ENCODE measurements around the gene SLC1A4.
"Not testable (repeated sequence)": the region's sequence is repeated elsewhere in the genome, so short reads cannot be mapped to it uniquely, and the experiment has no call there.

SLC1A4 gene

DNA sequence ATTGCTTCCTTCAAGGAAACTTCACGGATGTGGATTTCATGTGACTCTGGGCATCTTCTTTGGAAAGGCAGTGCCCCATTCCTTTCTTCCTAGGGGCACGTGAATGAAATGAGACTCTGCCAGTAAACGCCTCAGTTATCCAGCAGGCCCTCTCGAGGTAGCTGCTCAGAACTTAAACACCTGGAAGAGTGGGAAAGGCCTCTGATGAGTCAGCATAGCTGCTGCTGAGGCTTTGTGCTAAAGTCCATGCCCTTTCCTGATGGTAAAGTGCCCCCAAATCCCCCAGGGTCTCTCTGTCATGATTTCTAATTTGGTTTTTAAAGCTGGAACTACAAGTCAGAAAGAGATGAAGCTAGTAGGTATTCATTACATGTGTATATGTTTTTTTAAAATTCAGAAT is 3.8 kb downstream of the SLC1A4 start:
- DNase-seq (ENCODE audit: low spot score): no peak

DNA sequence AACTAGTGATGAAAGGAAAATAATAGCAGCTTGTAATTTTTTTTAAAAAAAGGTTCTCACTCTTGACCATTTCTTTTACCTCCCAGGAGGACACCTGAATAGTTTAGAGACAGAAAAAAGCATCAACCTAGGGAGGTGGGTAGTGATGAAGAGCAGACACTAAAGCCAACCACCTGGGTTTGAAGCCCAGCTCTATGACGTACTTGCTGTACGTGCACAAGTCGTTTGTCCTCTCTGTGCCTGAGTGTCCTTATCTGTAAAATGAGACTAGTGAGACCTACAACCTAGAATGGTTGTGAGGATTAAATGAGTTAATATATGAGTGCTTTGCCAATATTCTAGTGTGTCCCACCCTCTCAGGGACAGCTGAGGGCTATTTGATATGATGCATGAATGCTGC is 5.8 kb downstream of the SLC1A4 start:
- DNase-seq (ENCODE audit: low spot score): no peak

DNA sequence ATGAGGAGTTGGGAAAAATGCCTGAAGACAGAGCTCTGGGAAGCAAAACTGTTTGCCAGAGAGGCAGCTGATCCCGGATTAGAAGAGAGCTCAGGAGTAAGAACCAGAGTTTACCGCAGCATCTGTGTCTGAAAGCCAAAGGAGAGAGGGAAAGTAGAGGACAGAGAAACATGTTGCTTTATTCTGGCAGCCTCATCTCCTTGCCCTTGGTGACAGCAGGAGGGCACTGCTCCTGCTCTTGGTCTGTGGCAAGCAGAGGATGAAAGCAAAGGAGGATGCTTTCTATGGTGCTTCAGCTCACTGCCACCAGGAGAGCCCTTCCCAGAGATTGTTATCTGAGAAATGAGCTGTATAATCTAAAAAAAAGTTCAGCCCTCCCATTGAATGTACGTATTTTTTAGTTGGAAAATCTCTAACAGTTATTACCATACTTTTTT is 7.7 kb downstream of the SLC1A4 start:
- no peak for DNase-seq (ENCODE audit: low spot score)

DNA sequence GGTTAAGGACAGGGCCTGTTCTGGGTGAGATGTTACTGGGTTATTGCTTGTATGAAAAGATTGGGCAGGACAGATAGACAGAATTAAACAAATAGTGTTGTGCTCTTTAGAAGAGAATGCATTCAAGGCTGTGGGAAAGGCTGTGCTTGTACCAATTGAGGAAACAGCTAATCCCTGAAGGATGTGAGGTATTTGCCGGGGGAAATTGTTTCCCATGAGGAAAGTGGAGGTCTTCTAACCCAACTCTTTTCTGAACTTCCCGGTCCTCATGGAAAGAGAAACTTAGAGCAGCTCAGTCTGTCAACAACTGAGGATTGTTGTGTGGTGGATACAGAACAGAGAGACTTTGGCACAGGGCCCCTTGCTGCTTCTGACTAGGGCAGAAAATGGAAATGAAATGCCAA is 9.5 kb downstream of the SLC1A4 start:
- DNase-seq (ENCODE audit: low spot score): no peak

DNA sequence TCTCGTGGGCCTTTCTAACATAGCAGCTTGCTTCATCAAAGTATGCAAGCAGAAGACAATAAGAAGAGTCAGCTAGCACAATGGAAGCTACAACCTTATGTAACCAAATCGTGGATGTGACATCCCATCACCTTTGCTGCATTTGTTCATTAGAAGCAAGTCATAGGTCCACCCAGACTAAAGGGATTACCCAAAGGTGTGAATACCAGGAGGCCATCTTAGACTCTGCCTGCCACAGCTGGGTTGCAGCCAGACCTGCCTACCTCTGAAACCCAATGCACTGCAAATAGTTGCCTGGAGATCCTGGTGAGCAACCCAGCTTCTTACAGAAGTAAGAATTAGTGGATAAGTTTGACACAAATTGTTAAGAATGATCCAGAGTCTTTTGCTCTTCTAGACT is 10.6 kb downstream of the SLC1A4 start:
- DNase-seq (ENCODE audit: low spot score): no peak

DNA sequence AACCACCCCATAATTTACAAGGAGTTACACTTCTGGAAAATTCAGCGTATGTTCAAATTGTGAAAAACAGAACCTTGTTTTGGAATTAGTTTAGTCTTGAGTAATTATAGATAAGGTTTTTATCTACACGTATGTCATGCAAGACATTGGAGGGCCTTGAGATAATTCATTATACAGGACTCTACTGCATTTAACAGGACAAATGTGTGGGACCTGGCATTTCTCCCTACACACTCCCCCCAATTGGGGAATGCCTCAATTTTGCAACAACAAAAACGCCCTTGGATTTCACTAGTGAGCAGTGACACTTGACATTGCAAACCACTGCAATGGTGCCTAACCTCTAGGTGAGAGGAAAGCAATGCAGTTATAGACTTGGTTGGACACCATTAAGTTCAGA is 11.4 kb downstream of the SLC1A4 start:
- DNase-seq (ENCODE audit: low spot score): no peak

DNA sequence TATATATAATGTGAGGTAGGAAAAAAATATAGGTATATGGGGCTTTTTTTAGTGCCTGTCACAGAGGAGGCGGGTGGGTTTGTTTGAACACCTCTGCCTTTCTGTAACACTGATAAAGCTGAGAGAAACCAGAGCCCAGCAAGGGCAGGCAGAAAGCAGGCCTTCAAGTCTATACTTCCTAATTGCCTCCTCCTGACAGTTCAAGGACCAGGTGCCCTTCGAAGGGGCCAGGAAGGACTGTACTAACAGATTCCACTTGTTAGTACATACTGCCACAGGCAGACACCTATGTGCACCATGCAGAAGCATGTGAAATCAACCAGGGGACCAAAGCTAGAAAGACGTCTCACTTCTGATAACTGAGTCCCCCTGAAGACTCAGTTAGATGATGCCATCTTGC is 13.8 kb downstream of the SLC1A4 start:
- no peak for DNase-seq (ENCODE audit: low spot score)

DNA sequence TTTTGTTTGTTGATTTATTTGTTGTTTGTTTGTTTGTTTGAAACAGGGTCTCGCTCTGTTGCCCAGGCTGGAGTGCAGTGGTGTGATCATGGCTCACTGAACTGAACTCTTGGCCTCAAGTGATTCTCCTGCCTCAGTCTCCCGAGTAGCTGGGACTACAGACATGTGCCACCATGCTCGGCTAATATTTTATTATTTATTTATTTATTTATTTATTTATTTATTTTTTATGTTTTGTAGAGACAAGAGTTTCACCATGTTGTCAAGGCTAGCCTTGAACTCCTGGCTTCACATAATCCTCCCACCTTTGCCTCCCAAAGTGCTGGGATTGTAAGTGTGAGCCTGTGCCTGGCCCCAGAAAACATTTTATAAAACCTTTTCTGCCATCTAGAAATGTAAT is 15.0 kb downstream of the SLC1A4 start:
- not testable (repeated sequence) for DNase-seq (ENCODE audit: low spot score)

DNA sequence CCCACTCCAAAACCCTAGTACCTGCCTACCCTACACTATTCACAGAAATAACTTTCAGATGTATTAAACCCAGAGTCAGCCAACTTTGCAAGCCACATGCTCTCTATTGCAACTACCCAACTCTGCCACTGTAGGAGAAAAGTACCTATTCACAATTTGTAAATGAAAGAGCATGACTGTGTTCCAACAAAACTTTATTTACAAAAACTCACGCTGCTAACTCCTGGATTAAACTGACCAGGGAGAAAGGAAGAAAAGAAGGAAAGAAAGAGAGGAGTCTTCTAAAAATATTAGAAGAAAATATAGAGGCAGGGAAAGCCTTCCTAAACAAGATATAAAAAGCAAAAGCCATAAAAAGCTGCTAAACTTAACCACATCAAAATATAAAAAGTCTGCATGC is 24.6 kb downstream of the SLC1A4 start:
- no peak for DNase-seq (ENCODE audit: low spot score)

DNA sequence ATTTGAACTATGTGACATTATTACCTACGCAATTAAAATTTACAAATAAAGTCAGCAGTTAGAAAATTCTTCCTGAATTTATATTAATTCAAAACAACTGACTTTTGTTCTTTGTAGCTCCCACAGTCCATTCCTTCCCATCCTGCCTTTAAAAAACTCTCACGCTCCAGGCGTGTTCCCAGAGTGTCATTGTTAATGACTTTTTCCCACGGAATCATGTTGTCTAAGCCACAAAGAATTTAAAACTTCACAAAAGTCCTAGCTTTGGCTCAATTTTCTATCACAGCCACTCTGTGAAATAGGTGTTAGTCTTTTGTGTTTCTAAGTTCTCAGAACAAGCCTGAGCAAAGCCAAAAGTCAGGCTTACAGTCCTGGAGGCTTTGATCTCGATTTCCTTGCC is 26.5 kb downstream of the SLC1A4 start:
- DNase-seq (ENCODE audit: low spot score): no peak

DNA sequence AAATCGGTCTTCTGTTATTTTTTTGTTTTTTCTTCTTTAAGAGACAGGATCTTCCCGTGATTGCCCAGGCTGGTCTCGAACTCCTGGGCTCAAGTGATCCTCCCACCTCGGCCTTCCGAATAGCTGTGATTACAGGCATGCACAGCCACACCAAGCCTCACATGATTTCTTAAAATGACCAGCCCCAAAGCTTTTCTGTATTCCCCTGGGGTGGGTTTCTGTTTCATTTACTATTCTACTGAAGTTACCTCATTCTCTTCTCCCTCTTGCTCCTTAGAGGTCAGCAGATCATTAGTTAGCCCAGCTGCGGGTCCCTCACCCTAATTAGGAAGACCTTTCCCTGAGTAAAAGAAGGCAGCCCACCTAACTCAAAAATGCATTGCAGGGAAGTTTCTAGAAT is 27.6 kb downstream of the SLC1A4 start:
- DNase-seq (ENCODE audit: low spot score): no peak

DNA sequence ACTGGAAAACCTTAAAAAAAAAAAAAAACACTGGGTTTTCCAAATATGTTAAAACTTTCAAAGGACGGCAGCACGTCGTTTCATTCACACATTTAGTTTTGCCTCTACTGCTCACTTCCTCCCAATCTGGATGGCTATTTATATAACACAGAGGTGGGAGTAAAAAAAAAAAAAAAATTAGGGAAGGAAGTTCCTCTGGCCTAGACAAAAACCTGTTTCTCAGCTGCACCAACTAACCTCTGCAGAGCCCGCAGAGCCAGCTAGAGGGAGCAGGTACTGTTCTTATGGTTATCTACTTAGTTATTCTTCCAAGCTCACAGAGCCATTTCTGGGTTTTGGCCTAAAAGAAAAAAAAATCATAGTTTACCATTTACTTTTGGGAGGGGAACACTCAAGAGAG is 28.1 kb downstream of the SLC1A4 start:
- DNase-seq (ENCODE audit: low spot score): no peak

DNA sequence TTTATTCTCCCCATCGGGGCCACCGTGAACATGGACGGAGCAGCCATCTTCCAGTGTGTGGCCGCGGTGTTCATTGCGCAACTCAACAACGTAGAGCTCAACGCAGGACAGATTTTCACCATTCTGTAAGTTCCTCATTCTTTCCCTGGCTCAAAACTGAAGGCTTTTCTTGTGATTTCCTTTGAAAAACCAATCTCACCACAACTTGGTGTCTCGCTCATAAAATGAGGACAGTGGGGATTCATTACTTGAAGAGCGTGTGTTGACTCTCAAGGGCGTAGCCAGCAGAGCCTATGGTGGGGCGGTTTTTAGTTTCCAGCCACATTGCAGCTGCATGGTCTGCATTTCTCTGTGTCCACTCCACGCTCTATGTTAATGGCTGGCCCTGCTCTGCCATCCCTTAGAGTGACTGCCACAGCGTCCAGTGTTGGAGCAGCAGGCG is 29.0 kb downstream of the SLC1A4 start:
- no peak for DNase-seq (ENCODE audit: low spot score)

DNA sequence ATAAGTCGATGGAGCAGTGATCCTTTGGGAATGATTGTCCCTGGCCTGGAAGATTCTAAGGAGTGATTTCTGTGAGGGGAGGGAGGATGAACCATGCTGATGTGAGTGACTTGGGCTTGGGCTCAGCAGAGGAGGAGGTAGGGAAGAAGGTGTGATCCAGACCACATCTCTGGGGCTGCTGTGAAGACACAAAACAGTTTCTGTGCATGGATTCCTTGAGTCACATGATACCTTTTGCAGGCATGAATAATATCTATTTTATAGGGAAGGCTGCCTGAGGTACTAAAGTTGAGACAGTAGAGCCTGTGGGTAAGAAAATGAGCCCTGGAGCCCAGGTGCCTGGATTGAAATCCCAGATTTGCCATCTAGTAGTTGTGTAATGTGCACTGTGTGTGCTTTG is 29.8 kb downstream of the SLC1A4 start:
- DNase-seq (ENCODE audit: low spot score): no peak

DNA sequence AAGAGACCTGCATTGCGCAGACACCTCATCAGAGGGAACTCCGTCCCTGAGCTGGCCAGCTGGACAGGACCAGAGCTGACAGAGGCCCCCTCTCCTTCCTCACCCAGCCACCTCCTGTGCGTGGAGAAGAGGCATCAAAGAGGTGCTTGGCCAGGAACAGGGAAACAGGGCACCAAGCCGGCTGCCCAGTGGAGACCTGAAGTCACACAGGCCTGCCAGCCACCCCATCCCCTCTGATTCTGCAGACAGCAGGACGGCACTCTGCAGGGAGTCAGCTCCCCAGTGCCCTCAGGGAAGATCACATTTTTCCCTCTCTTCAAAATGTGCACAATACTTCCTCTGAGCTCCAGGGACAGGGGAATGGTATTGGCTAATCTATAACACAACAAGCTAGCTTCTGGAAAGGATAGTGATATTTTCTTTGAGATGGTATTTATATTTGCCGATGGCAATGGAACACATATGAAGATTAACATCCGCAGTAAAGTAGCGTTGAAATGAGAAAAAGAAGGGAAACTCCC is 30.5 kb downstream of the SLC1A4 start:
- DNase-seq (ENCODE audit: low spot score): no peak

DNA sequence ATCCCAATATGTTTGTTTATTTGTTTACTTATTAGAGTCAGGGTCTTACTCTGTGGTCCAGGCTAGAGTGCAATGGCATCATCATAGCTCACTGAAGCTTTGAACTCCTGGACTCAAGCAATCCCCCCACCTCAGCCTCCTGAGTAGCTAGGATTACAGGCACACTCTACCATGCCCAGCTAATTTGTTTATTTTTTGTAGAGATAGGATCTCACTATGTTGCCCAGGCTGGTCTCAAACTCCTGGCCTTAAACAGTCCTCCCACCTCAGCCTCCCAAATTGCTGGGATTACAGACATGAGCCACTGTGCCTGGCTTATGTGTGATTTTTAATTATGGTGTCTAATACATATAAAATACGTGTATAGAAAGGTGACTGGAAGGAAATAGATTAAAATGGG is 31.1 kb downstream of the SLC1A4 start:
- not testable (repeated sequence) for DNase-seq (ENCODE audit: low spot score)

DNA sequence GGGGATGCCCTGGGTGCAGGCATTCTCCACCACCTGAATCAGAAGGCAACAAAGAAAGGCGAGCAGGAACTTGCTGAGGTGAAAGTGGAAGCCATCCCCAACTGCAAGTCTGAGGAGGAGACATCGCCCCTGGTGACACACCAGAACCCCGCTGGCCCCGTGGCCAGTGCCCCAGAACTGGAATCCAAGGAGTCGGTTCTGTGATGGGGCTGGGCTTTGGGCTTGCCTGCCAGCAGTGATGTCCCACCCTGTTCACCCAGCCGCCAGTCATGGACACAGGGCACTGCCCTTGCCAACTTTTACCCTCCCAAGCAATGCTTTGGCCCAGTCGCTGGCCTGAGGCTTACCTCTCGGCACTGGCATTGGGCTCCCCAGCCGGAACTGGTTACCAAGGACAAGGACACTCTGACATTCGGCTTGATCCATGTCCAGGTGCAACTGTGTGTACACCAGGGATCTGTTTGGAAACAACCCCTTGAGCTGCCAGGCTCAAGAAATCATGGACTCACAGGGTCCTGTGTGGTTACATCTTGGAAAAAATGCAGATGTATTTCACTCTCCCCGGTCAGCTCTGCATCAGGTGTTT is 31.8 kb downstream of the SLC1A4 start:
- no peak for DNase-seq (ENCODE audit: low spot score)

DNA sequence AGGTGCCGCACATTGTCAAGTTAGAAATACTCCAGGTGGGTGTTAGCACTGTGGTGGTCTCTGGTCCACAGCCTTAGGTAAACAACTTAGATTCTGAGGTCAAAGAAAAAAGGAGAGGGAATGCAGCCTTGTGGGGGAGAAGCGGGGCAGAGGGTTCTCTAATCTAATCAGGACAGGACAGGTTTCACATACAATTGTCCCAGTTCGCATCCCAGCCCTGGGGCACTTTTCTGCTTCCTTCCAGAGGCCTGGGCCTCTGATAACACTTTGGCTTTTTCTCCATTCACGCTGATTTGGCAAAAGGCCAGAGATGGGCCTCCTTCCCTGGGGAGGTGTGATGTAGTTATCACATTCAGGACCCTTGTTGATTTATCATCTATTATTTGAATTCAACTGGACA is 32.5 kb downstream of the SLC1A4 start:
- DNase-seq (ENCODE audit: low spot score): no peak

DNA sequence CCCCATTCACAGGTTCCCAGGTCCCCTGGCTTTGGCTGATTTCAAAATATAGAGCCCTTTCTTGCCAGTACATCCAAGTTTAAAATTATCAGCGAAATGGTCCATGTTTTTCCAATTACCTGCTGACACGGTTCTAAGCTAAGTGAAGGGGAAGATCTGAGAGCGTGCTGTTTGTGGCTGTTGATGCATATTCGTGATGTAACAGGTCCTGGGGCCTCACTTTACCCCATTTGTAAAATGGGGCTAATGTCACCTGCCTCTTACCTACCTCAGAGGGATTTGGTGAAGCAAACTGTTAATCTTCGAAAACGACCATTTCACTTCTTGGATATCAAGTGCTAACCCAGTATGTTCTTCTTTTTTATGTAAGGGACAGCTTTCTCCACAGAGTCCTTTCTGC is 33.0 kb downstream of the SLC1A4 start:
- no peak for DNase-seq (ENCODE audit: low spot score)

DNA sequence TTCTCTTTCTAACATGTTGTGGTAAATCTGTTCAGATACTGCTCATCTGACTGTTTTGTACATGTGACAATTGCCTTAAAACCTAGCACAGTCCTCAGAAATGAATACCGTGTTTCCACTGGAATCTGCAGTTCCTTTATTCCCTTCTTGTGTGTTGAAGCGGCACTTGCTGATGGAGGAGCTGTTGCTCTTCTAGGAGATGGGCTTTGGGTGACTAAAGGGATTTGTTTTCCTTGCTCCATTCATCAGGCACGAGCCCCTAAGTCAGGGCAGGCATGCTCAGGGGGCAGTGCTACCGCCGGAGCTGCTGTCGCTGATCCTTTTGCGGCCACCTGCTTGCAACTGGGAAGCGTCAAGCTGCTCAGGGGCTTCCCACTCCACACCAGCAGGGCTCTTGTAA is 34.5 kb downstream of the SLC1A4 start:
- no peak for DNase-seq (ENCODE audit: low spot score)

DNA sequence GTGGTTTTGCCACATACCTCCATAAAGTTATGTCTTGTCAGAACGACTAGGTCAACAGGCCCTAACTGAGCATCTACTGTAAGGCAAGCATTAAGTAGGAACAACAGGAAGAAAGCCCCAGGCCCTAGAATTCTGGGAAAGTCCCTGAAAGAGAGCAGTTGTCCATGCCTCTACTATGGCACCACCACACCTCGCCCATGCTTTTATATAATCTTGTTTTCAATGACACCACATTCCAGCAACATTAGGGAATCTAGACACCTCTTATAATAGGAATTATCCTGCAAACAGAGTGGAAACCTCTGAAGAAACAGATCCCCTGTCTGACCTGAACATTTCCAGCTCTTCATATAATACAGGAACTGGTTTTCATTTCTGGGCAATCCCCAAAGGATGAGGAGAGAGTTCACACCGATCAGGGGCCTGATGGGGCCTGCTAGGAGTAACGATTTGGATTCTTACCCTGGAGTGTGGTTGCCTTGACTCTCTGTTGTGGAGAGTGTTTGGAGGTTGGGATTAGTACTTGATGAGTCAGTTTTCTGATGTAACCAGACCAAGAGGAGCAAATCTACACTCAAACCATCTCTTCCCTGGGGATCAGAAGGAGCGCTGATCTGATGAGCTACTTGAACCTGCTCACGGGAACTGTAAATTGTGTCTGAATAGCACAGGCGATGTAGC is 35.1 kb downstream of the SLC1A4 start:
- DNase-seq (ENCODE audit: low spot score): no peak

DNA sequence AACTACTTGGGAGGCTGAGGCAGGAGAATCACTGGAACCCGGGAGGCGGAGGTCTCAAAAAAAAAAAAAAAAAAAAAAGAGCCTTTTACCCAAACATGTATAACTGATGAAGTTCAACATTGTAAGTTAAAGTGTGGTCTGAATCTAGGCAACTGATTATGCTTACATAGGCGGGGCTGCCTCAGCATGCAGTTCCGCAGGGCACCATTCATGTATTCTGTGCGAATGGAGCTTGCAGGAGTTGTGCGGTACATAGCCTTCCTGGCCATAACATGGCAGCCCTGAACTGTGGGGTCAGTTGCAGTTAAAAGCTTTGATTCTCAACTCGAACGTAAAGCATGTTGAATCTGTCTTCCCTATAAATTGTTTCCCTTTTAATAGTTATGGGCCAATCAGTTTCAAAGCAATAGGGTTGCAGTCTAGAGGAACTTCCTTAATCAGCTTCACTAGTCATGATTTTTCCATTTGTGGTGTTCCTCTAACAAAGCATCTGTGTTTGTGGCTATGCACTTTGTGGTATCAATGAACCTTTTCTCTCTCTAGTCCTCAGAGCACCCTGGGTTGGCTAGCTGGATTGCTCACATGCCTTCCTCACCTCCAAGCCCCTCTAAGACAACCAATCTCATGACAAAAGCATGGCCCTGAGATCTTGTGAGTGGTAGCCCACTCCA is 36.4 kb downstream of the SLC1A4 start:
- no peak for DNase-seq (ENCODE audit: low spot score)

DNA sequence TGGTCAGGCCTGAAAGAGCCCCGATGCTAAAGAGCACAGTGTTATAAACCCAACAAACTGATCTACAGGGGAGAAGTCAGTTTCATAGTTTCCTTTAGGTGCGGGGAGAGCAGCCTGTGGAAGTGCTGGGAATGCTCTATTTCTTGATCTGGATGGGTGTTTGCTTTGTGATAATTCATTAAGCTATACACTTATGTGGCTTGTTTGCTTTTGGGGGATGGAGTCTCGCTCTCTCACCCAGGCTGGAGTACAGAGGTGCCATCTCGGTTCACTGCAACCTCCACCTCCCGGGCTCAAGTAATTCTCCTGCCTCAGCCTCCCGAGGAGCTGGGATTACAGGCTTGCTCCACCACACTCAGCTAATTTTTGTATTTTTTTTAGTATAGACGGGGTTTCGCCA is 37.0 kb downstream of the SLC1A4 start:
- DNase-seq (ENCODE audit: low spot score): no peak
